Spleen (tissue), 7 donors: ENCODE measurements around the gene EIF1AD.

Source experiments
- POLR2AphosphoS5 ChIP-seq, 3 donors: sonication (generic); formaldehyde crosslinking; IDR thresholded peaks; one replicate each; pipeline ENCODE4 v1.5.1; 2017; ENCODE audit warnings: antibody characterized with exemption in 3 of 3
- TF ChIP-seq, protein P1 (sequence below), 11 experiments: fragments of 200-600 bp in 7 of 11; fragments of 450-650 bp in 4 of 11; sonication (generic) in 4 of 11; IDR thresholded peaks in 8 of 11; conservative IDR thresholded peaks in 3 of 11; 1 replicate in 7 of 11; 2 replicates in 4 of 11; pipeline versions ENCODE4 v1.4.0 to v1.8.0; 2016 to 2021; ENCODE audit warnings: antibody characterized with exemption in 11 of 11, inconsistent platforms in 4 of 11, mild to moderate bottlenecking in 1 of 11
- donor health status: DM: no; HTN: no; CAD: no; lungs with moderate emphysema.
- donor health status: DM: no; HTN: no; CAD: no.
- donor health status: DM: no; HTN: no; CAD: no.

DNA sequence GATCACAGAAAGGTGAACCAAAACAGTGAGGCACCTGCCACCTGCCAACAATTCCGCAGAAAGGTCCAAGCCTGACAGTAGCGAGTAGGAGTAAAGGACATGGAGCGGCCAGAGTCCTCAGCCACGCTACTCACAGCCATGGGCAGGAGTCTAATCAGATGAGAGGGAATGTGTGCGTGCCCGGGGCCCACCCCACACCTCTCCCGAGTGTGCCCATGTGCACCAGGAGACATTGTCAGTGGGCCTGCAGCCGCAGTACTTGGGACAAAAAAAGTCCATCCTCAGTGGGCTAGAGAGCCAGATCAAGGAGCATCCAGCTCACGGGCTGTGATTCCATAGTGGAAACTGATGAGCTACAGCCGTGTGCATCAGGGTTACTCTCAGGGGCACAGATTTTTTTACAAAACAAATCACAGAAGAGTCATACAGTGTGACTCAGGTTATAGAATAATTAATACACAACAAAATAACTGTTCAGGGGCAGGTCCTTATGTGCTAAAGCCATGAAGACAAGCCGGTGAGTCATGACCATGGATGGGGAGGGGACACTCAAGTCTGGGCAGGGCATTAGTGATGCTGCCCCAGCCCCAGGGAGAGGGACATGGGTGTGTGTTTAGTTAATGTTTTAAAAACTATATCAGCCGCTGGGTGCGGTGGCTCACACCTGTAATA is 28.4 kb downstream of the EIF1AD start:
- TF ChIP-seq, protein P1, sequence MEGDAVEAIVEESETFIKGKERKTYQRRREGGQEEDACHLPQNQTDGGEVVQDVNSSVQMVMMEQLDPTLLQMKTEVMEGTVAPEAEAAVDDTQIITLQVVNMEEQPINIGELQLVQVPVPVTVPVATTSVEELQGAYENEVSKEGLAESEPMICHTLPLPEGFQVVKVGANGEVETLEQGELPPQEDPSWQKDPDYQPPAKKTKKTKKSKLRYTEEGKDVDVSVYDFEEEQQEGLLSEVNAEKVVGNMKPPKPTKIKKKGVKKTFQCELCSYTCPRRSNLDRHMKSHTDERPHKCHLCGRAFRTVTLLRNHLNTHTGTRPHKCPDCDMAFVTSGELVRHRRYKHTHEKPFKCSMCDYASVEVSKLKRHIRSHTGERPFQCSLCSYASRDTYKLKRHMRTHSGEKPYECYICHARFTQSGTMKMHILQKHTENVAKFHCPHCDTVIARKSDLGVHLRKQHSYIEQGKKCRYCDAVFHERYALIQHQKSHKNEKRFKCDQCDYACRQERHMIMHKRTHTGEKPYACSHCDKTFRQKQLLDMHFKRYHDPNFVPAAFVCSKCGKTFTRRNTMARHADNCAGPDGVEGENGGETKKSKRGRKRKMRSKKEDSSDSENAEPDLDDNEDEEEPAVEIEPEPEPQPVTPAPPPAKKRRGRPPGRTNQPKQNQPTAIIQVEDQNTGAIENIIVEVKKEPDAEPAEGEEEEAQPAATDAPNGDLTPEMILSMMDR (IDR thresholded peaks at IDR 0.05 in 8 of 11, conservative IDR thresholded peaks at IDR 0.05 in 3 of 11): no peak
- TF ChIP-seq POLR2AphosphoS5 (IDR thresholded peaks at IDR 0.05): peak; percentile 27 to 64 (median 45)
